DND-41 (cell line): ENCODE data around the gene SYNDIG1.

Source experiments
- ATAC-seq: fragments of 200-7000 bp; cut with Tn5 transposase; 3 replicates; pipeline ENCODE4 v1.9.1; 2021; ENCODE audit warnings: low read depth; ENCODE audit not compliant: insufficient read depth
- DNase-seq: peaks from one replicate; pipeline ENCODE4 v3.0.0-alpha.2; 2020
- H2AFZ ChIP-seq: 2 replicates; pipeline ENCODE4 v1.6.0; 2012; ENCODE audit warnings: low read depth, low read length
- H3K27ac ChIP-seq: 2 replicates; pipeline ENCODE4 v1.5.1; 2012; ENCODE audit warnings: low read length, inconsistent platforms
- H3K27me3 ChIP-seq: fragments of 200-600 bp; sonication (generic); 2 replicates; pipeline ENCODE4 v1.6.0; 2012; ENCODE audit warnings: low read length, mild to moderate bottlenecking, inconsistent platforms; ENCODE audit not compliant: insufficient read depth, poor library complexity
- H3K36me3 ChIP-seq: 2 replicates; pipeline ENCODE4 v1.5.1; 2012; ENCODE audit warnings: low read length, inconsistent platforms; ENCODE audit not compliant: insufficient read depth
- H3K4me1 ChIP-seq: 2 replicates; pipeline ENCODE4 v1.5.1; 2012; ENCODE audit warnings: mild to moderate bottlenecking, low read length; ENCODE audit not compliant: insufficient read depth
- H3K4me2 ChIP-seq: 2 replicates; pipeline ENCODE4 v1.6.0; 2012; ENCODE audit warnings: mild to moderate bottlenecking, moderate library complexity, low read length, inconsistent platforms; ENCODE audit not compliant: insufficient read depth
- H3K4me3 ChIP-seq, 2 experiments: fragments of 200-600 bp in 1 of 2; shearing (Covaris generic) in 1 of 2; 2 replicates each; pipeline ENCODE4 v1.5.1; 2012 to 2016; ENCODE audit warnings: inconsistent platforms in 2 of 2, low read length in 2 of 2, mild to moderate bottlenecking in 2 of 2, low read depth in 1 of 2, moderate library complexity in 1 of 2
- H3K79me2 ChIP-seq: 2 replicates; pipeline ENCODE4 v1.6.0; 2012; ENCODE audit warnings: low read length, inconsistent platforms; ENCODE audit not compliant: insufficient read depth
- H3K9ac ChIP-seq: 2 replicates; pipeline ENCODE4 v1.6.0; 2012; ENCODE audit warnings: low read depth, mild to moderate bottlenecking, inconsistent platforms, low read length, moderate library complexity
- H3K9me3 ChIP-seq: 2 replicates; pipeline ENCODE4 v1.5.1; 2012; ENCODE audit warnings: low read length, moderate library complexity, mild to moderate bottlenecking, inconsistent platforms; ENCODE audit not compliant: insufficient read depth, severe bottlenecking
- H4K20me1 ChIP-seq: 2 replicates; pipeline ENCODE4 v1.6.0; 2012; ENCODE audit warnings: low read length; ENCODE audit not compliant: insufficient read depth
- CTCF ChIP-seq: IDR thresholded peaks from 2 replicates; pipeline ENCODE4 v1.5.1; 2012; ENCODE audit warnings: borderline replicate concordance, low read length, moderate library complexity, mild to moderate bottlenecking; ENCODE audit not compliant: poor library complexity, severe bottlenecking; ENCODE audit errors: extremely low read depth
- EZH2 ChIP-seq: IDR thresholded peaks from 3 replicates; pipeline ENCODE4 v1.6.1; 2012; ENCODE audit warnings: borderline replicate concordance, low read depth, mild to moderate bottlenecking, moderate library complexity, low read length, inconsistent platforms; ENCODE audit not compliant: severe bottlenecking

The SYNDIG1 gene

GRCh38 chr20:24668791-24669190, 199.4 kb downstream of the SYNDIG1 start:
- TF ChIP-seq EZH2, result no peak
- TF ChIP-seq CTCF, result no peak
- Histone ChIP-seq H3K4me2 (no peak overlapping the region), H3K36me3 (no peaks in the 10 kb centered on the region), H3K79me2 (no peaks in the 10 kb centered on the region), H3K4me1 (no peaks in the 10 kb centered on the region), H3K27me3 (no peaks in the 10 kb centered on the region), H3K4me3 (no peak overlapping the region), H3K27ac (no peak overlapping the region), H3K9me3 (no peaks in the 10 kb centered on the region), H3K9ac (no peak overlapping the region), H4K20me1 (no peaks in the 10 kb centered on the region), H2AFZ (no peak overlapping the region)
- DNase-seq, result no peak
- no peak for ATAC-seq

- ATAC-seq, result no peak
- H3K9me3 ChIP-seq, result no peaks in the 10 kb centered on the region
- no peak overlapping the region for H3K4me2 ChIP-seq
- H3K4me1 ChIP-seq, result no peaks in the 10 kb centered on the region
- no peak overlapping the region for H2AFZ ChIP-seq
- DNase-seq, result no peak
- H3K79me2 ChIP-seq, result no peaks in the 10 kb centered on the region
- H4K20me1 ChIP-seq, result no peaks in the 10 kb centered on the region
- H3K27me3 ChIP-seq, result no peaks in the 10 kb centered on the region
- TF ChIP-seq CTCF, result no peak
- TF ChIP-seq EZH2, result no peak
- H3K36me3 ChIP-seq, result no peaks in the 10 kb centered on the region
- no peak overlapping the region for H3K27ac ChIP-seq
- no peak overlapping the region for H3K9ac ChIP-seq
- H3K4me3 ChIP-seq, result no peak overlapping the region
These were observed 200.3 kb downstream of the SYNDIG1 start for GRCh38 chr20:24669701-24670100.

GRCh38 chr20:24670341-24670872, 201.0 kb downstream of the SYNDIG1 start:
- no peak for ATAC-seq

More at GRCh38 chr20:24670341-24670872, 201.0 kb downstream of the SYNDIG1 start:
- Histone ChIP-seq H2AFZ (no peak overlapping the region), H3K27ac (no peak overlapping the region), H3K27me3 (no peaks in the 10 kb centered on the region), H3K9me3 (no peaks in the 10 kb centered on the region), H4K20me1 (no peaks in the 10 kb centered on the region), H3K36me3 (no peaks in the 10 kb centered on the region), H3K4me2 (no peak overlapping the region), H3K4me3 (no peak overlapping the region), H3K79me2 (no peaks in the 10 kb centered on the region), H3K4me1 (no peaks in the 10 kb centered on the region), H3K9ac (no peak overlapping the region)
- no peak for DNase-seq
- TF ChIP-seq EZH2 (no peak), CTCF (no peak)
